GM19239 (cell line): ENCODE data around the gene CASP12.

ENCODE experiments used
- DNase-seq: peaks from one replicate; pipeline ENCODE4 v3.0.0; 2011; ENCODE audit warnings: low spot score; ENCODE audit not compliant: insufficient read length
- FAIRE-seq: peaks from 2 replicates; lab custom pipeline; 2011; peaks lifted over from hg19 to GRCh38; lab: Jason Lieb, UNC

Gene CASP12

DNA sequence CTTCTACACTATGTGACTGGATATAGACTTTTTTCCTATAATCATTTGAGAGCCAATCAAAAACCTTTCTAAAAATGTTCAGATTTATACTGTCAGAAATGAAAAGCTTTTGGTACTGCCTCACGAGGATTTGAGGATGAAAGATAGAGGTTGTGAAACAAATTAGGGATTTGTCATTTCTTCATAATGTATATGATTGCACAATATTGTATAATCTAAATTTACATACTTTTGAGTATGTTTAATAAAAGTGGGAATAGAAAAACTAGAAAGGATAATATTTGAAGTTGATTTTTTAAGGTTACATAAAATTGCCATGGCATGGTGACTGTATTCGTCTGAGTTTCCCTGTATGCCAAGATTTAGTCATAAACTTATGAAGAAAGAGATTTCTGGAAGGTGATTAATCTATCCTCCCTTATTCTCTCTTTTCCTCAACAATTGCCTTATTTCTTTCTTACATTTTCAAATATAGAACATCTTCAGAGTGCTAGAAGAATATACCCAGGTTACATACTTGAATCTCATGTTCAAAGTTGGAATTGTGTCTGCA lies 56.2 kb downstream of the CASP12 start:
- FAIRE-seq (no peak), DNase-seq (no peak)

DNA sequence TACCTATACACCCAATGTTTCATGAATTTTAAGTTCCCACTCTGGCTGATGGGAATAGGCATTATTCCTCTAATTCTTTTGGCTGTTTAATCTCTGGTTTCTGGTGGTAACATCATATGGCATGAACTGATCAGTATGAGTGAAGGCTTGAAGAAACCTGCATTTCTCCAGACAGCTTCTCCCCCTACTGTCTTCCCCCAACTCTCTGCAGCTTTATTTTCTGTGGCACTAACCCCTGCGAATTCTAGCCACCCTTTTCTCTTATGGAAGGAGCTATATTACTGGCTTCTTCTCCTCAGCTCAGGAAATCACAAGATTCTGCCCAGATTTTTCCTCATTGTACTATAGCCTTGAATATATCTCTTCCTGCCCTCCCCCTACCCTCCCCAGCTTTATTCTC lies 57.1 kb downstream of the CASP12 start:
- FAIRE-seq (no peak), DNase-seq (no peak)

DNA sequence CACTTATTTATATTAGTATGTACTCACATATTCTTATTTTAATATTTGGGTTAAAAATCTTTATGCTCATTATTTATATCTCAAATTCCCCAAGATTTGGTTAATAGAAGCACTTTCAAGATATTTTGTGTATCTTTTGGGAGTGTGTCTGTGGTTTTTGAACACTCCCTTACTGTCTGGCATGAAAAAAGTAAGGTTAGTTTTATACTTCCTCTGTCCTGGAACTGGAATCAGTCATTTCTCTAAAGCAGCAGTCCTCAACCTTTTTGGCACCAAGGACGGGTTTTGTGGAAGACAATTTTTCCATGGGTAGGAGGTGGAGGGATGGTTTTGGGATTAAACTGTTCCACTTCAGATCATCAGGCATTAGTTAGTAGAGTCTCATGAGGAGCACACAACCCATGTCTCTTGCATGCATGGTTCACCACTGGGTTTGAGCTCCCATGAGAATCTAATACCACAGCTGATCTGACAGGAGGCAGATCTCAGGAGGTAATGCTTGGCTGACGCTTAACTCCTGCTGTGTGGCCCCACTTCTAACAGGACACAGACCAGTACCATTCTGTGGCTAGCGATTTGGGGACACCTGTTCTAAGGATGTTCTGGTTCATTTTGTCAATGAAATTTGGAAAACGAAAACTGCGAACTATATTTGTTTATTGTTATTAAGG lies 60.2 kb downstream of the CASP12 start:
- DNase-seq (no peak), FAIRE-seq (no peak)

DNA sequence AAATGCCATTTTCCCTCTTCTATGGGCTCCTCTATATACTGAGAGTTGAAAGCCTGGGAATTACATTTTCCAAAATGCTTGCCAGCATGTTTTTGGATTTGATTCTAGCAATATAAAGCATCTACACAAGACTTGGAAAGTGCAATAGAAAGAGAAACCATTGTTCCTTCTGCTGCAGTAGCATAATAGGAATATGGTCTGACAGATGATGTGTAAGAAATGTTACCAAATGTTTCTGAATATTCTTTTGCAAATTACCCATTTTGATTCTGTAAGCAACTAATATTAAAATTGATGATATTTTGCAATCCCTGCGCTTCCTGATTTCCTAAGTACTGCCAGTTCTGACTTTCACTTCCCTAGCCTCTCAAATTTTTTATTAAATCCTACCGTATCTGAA lies 61.6 kb downstream of the CASP12 start:
- FAIRE-seq (no peak), DNase-seq (no peak)
